WTC11 (cell line): ENCODE results near the gene CTIF. TPM values are rescaled to one million over a fixed set of nuclear protein-coding genes. Genes with fewer than 3 reads are reported as not detected.

ENCODE experiments used
- ATAC-seq: fragments of 200-7000 bp; cut with Tn5 transposase; 2 replicates; pipeline ENCODE4 v1.10.0; 2021; ENCODE audit warnings: mild to moderate bottlenecking, moderate library complexity
- CTCF ChIA-PET: fragments of 300-600 bp; sonication (Branson Sonifier 250); formaldehyde crosslinking; loops from one replicate; lab custom pipeline; 2021; ENCODE audit warnings: antibody characterized with exemption; lab: Charles Lee
- POLR2A ChIA-PET: fragments of 350-600 bp; sonication (Branson Sonifier 250); formaldehyde crosslinking; loops from one replicate; lab custom pipeline; 2021; ENCODE audit warnings: antibody characterized with exemption; lab: Charles Lee
- DNase-seq: peaks from one replicate; pipeline ENCODE4 v3.0.0; 2021; ENCODE audit warnings: low spot score
- H3K27ac Mint-ChIP-seq: 2 replicates; pipeline ENCODE4 v1.8.0; 2021; ENCODE audit warnings: mixed read lengths
- H3K27me3 Mint-ChIP-seq: 2 replicates; pipeline ENCODE4 v1.8.0; 2021; ENCODE audit warnings: low read depth, mild to moderate bottlenecking, moderate library complexity, mixed read lengths
- H3K36me3 Mint-ChIP-seq: 2 replicates; pipeline ENCODE4 v1.8.0; 2021; ENCODE audit warnings: mixed read lengths
- H3K4me1 Mint-ChIP-seq: 2 replicates; pipeline ENCODE4 v1.8.0; 2022; ENCODE audit warnings: mixed read lengths
- H3K4me3 Mint-ChIP-seq: 2 replicates; pipeline ENCODE4 v1.8.0; 2021; ENCODE audit warnings: mild to moderate bottlenecking, moderate library complexity, mixed read lengths
- H3K9me3 Mint-ChIP-seq: 2 replicates; pipeline ENCODE4 v1.8.0; 2021; ENCODE audit warnings: mixed read lengths
- CREB1 ChIP-seq: sonication (generic); formaldehyde crosslinking; IDR thresholded peaks from 2 replicates; pipeline ENCODE4 v1.8.0; 2023; ENCODE audit warnings: mild to moderate bottlenecking, missing genetic modification reagents
- ELF4 ChIP-seq: sonication (generic); formaldehyde crosslinking; IDR thresholded peaks from 2 replicates; pipeline ENCODE4 v1.8.1; 2022; ENCODE audit warnings: low read depth, mild to moderate bottlenecking, moderate library complexity, missing genetic modification reagents
- JAZF1 ChIP-seq: fragments of 250-450 bp; sonication (Bioruptor Pico); IDR thresholded peaks from 2 replicates; pipeline ENCODE4 v1.9.0; 2021; ENCODE audit warnings: moderate library complexity, mild to moderate bottlenecking, inconsistent platforms
- NR2C2 ChIP-seq: sonication (generic); formaldehyde crosslinking; IDR thresholded peaks from 2 replicates; pipeline ENCODE4 v1.8.0; 2022; ENCODE audit warnings: mild to moderate bottlenecking, missing genetic modification reagents
- NR3C1 ChIP-seq: sonication (generic); formaldehyde crosslinking; conservative IDR thresholded peaks from 2 replicates; pipeline ENCODE4 v1.8.1; 2023; ENCODE audit warnings: low read depth, mild to moderate bottlenecking, missing genetic modification reagents
- OVOL2 ChIP-seq: fragments of 250-450 bp; sonication (Bioruptor Pico); IDR thresholded peaks from 2 replicates; pipeline ENCODE4 v1.9.0; 2021; ENCODE audit warnings: mild to moderate bottlenecking, borderline replicate concordance
- SOX15 ChIP-seq: fragments of 250-450 bp; sonication (Bioruptor Pico); IDR thresholded peaks from 2 replicates; pipeline ENCODE4 v1.9.0; 2021; ENCODE audit warnings: mild to moderate bottlenecking
- ZNF138 ChIP-seq: sonication (generic); formaldehyde crosslinking; conservative IDR thresholded peaks from 2 replicates; pipeline ENCODE4 v1.8.1; 2022; ENCODE audit warnings: mild to moderate bottlenecking, moderate library complexity, missing genetic modification reagents
- ZNF219 ChIP-seq: sonication (generic); formaldehyde crosslinking; IDR thresholded peaks from 2 replicates; pipeline ENCODE4 v1.8.0; 2023; ENCODE audit warnings: missing genetic modification reagents, mild to moderate bottlenecking, borderline replicate concordance
- ZNF232 ChIP-seq: sonication (generic); formaldehyde crosslinking; IDR thresholded peaks from 2 replicates; pipeline ENCODE4 v1.8.0; 2022; ENCODE audit warnings: mild to moderate bottlenecking, missing genetic modification reagents
- ZNF423 ChIP-seq: fragments of 250-450 bp; sonication (Bioruptor Pico); IDR thresholded peaks from 2 replicates; pipeline ENCODE4 v2.1.2; 2022; ENCODE audit warnings: mild to moderate bottlenecking, moderate library complexity
- total RNA-seq: library from RNA; stranded (reverse); gene quantifications from 3 replicates; pipeline ENCODE4 v1.2.3, GENCODE V29; 2021
- TF ChIP-seq, protein P1 (sequence below): fragments of 200-600 bp; IDR thresholded peaks from 2 replicates; pipeline ENCODE4 v1.8.0; 2022; ENCODE audit warnings: antibody characterized with exemption
- TF ChIP-seq, protein P2 (sequence below): fragments of 250-450 bp; sonication (Bioruptor Pico); IDR thresholded peaks from 2 replicates; pipeline ENCODE4 v2.1.2; 2022; ENCODE audit warnings: mild to moderate bottlenecking, moderate library complexity
- TF ChIP-seq, protein P3 (sequence below): fragments of 250-450 bp; sonication (Bioruptor Pico); IDR thresholded peaks from 2 replicates; pipeline ENCODE4 v1.9.0; 2021; ENCODE audit warnings: moderate library complexity, mild to moderate bottlenecking, inconsistent platforms, borderline replicate concordance
- TF ChIP-seq, protein P4 (sequence below): sonication (generic); formaldehyde crosslinking; IDR thresholded peaks from 2 replicates; pipeline ENCODE4 v1.8.0; 2022; ENCODE audit warnings: missing genetic modification reagents
- TF ChIP-seq, protein P5 (sequence below): sonication (generic); formaldehyde crosslinking; IDR thresholded peaks from 2 replicates; pipeline ENCODE4 v1.8.1; 2022; ENCODE audit warnings: missing genetic modification reagents, borderline replicate concordance
- TF ChIP-seq, protein P6 (sequence below): sonication (generic); formaldehyde crosslinking; IDR thresholded peaks from 2 replicates; pipeline ENCODE4 v1.8.1; 2022; ENCODE audit warnings: mild to moderate bottlenecking, missing genetic modification reagents, moderate library complexity, borderline replicate concordance
- TF ChIP-seq, protein P7 (sequence below): sonication (generic); formaldehyde crosslinking; IDR thresholded peaks from 2 replicates; pipeline ENCODE4 v1.8.1; 2023; ENCODE audit warnings: mild to moderate bottlenecking, missing genetic modification reagents, borderline replicate concordance

Gene CTIF
- total RNA-seq, 1 experiment from 2014 or later = 28.5 TPM

DNA sequence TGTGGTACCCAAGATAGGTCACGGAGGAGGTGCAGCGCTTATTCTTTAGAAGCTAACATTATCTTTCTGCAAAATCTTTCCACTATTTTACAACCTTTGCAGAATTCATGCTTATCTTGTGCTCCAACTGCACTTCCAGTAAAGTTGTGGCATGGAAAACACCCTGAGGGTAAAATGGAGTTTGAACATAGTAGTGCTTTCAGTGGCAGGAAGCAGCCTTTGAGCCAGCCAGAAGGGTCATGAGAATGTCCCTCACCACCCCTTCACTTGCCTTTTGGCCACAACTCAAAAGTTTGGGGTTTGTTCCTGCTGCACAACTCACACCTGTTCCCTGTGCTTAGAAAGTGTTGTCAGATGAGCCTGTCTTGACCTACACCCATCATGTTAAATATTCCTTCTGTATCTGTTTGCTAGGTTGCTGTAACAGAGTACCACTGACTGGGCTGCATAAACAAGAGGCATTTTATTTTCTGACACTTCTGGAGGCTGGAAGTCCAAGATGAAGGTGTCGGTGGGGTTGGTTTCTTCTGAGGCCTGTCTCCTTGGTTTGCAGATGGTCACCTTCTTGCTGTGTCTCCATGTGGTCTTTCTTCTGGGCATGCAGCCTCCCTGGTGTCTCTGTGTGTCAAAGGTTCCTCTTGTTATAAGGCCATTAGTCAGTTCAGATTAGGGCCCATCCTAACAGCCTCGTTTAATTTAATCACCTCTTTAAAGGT, 217.8 kb downstream of the CTIF start:
- Mint-ChIP-seq H3K9me3 (no peaks in the 10 kb centered on the region; the same call in 1 of the 2 replicates), H3K4me1 (peaks cover 2% of the 10 kb centered on the region; the same call in 1 of the 2 replicates), H3K36me3 (peaks cover 4% of the 10 kb centered on the region), H3K4me3 (no peak overlapping the region), H3K27me3 (no peaks in the 10 kb centered on the region), H3K27ac (0 out of 2 replicates have a peak overlapping the region, but pooled peaks have one; percentile 20)
- POLR2A ChIA-PET = interaction anchor here (0.6 kb wide), 1 partner anchor 217 kb away, joined by 4 read pairs; no protein-coding TSS in a partner anchor
- ATAC-seq (no peak), DNase-seq (no peak)
- TF ChIP-seq ZNF219 (CRISPR knock-in tag) = no peak
- TF ChIP-seq ZNF423 (CRISPR knock-in tag) = no peak
- CTCF ChIA-PET = no interaction called here

DNA sequence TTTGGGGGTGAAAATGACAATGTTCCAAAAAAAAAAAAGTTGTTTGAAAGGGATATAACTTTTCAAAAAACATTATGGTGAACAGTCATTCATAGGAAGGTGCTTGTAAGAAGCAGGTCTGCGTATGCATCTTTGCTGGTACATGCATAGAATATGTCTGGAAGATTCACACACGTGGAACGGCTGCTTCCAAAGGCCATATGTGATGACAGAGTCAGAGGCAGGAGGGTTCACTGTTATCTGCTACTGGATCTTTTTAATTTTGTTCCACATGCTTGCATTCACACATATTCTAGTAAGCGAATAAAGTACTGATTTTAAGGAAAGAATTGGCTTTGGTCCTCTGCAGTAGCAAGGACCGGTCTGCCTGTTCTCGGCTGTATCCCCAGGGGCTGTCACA, 218.5 kb downstream of the CTIF start:
- CTCF ChIA-PET = no interaction called here
- no peaks in the 10 kb centered on the region for H3K27me3 Mint-ChIP-seq
- ATAC-seq = no peak
- TF ChIP-seq NR3C1 (no peak), ZNF232 (CRISPR knock-in tag) (no peak), CREB1 (CRISPR knock-in tag) (no peak), OVOL2 (CRISPR knock-in tag) (no peak), ELF4 (CRISPR knock-in tag) (no peak), NR2C2 (CRISPR knock-in tag) (no peak), ZNF138 (no peak), ZNF423 (CRISPR knock-in tag) (no peak), SOX15 (CRISPR knock-in tag) (no peak), JAZF1 (no peak)
- TF ChIP-seq, protein P1, sequence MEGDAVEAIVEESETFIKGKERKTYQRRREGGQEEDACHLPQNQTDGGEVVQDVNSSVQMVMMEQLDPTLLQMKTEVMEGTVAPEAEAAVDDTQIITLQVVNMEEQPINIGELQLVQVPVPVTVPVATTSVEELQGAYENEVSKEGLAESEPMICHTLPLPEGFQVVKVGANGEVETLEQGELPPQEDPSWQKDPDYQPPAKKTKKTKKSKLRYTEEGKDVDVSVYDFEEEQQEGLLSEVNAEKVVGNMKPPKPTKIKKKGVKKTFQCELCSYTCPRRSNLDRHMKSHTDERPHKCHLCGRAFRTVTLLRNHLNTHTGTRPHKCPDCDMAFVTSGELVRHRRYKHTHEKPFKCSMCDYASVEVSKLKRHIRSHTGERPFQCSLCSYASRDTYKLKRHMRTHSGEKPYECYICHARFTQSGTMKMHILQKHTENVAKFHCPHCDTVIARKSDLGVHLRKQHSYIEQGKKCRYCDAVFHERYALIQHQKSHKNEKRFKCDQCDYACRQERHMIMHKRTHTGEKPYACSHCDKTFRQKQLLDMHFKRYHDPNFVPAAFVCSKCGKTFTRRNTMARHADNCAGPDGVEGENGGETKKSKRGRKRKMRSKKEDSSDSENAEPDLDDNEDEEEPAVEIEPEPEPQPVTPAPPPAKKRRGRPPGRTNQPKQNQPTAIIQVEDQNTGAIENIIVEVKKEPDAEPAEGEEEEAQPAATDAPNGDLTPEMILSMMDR = no peak
- TF ChIP-seq, protein P2, sequence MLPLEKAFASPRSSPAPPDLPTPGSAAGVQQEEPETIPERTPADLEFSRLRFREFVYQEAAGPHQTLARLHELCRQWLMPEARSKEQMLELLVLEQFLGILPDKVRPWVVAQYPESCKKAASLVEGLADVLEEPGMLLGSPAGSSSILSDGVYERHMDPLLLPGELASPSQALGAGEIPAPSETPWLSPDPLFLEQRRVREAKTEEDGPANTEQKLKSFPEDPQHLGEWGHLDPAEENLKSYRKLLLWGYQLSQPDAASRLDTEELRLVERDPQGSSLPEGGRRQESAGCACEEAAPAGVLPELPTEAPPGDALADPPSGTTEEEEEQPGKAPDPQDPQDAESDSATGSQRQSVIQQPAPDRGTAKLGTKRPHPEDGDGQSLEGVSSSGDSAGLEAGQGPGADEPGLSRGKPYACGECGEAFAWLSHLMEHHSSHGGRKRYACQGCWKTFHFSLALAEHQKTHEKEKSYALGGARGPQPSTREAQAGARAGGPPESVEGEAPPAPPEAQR (CRISPR knock-in tag) = no peak
- TF ChIP-seq, protein P3, sequence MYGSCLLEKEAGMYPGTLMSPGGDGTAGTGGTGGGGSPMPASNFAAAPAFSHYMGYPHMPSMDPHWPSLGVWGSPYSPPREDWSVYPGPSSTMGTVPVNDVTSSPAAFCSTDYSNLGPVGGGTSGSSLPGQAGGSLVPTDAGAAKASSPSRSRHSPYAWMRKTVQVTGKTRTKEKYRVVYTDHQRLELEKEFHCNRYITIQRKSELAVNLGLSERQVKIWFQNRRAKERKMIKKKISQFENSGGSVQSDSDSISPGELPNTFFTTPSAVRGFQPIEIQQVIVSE (CRISPR knock-in tag) = no peak
- TF ChIP-seq, protein P4, sequence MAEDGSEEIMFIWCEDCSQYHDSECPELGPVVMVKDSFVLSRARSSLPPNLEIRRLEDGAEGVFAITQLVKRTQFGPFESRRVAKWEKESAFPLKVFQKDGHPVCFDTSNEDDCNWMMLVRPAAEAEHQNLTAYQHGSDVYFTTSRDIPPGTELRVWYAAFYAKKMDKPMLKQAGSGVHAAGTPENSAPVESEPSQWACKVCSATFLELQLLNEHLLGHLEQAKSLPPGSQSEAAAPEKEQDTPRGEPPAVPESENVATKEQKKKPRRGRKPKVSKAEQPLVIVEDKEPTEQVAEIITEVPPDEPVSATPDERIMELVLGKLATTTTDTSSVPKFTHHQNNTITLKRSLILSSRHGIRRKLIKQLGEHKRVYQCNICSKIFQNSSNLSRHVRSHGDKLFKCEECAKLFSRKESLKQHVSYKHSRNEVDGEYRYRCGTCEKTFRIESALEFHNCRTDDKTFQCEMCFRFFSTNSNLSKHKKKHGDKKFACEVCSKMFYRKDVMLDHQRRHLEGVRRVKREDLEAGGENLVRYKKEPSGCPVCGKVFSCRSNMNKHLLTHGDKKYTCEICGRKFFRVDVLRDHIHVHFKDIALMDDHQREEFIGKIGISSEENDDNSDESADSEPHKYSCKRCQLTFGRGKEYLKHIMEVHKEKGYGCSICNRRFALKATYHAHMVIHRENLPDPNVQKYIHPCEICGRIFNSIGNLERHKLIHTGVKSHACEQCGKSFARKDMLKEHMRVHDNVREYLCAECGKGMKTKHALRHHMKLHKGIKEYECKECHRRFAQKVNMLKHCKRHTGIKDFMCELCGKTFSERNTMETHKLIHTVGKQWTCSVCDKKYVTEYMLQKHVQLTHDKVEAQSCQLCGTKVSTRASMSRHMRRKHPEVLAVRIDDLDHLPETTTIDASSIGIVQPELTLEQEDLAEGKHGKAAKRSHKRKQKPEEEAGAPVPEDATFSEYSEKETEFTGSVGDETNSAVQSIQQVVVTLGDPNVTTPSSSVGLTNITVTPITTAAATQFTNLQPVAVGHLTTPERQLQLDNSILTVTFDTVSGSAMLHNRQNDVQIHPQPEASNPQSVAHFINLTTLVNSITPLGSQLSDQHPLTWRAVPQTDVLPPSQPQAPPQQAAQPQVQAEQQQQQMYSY (CRISPR knock-in tag) = no peak
- TF ChIP-seq, protein P5, sequence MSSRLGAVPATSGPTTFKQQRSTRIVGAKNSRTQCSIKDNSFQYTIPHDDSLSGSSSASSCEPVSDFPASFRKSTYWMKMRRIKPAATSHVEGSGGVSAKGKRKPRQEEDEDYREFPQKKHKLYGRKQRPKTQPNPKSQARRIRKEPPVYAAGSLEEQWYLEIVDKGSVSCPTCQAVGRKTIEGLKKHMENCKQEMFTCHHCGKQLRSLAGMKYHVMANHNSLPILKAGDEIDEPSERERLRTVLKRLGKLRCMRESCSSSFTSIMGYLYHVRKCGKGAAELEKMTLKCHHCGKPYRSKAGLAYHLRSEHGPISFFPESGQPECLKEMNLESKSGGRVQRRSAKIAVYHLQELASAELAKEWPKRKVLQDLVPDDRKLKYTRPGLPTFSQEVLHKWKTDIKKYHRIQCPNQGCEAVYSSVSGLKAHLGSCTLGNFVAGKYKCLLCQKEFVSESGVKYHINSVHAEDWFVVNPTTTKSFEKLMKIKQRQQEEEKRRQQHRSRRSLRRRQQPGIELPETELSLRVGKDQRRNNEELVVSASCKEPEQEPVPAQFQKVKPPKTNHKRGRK (CRISPR knock-in tag) = no peak
- TF ChIP-seq, protein P6, sequence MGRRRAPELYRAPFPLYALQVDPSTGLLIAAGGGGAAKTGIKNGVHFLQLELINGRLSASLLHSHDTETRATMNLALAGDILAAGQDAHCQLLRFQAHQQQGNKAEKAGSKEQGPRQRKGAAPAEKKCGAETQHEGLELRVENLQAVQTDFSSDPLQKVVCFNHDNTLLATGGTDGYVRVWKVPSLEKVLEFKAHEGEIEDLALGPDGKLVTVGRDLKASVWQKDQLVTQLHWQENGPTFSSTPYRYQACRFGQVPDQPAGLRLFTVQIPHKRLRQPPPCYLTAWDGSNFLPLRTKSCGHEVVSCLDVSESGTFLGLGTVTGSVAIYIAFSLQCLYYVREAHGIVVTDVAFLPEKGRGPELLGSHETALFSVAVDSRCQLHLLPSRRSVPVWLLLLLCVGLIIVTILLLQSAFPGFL = no peak
- TF ChIP-seq, protein P7, sequence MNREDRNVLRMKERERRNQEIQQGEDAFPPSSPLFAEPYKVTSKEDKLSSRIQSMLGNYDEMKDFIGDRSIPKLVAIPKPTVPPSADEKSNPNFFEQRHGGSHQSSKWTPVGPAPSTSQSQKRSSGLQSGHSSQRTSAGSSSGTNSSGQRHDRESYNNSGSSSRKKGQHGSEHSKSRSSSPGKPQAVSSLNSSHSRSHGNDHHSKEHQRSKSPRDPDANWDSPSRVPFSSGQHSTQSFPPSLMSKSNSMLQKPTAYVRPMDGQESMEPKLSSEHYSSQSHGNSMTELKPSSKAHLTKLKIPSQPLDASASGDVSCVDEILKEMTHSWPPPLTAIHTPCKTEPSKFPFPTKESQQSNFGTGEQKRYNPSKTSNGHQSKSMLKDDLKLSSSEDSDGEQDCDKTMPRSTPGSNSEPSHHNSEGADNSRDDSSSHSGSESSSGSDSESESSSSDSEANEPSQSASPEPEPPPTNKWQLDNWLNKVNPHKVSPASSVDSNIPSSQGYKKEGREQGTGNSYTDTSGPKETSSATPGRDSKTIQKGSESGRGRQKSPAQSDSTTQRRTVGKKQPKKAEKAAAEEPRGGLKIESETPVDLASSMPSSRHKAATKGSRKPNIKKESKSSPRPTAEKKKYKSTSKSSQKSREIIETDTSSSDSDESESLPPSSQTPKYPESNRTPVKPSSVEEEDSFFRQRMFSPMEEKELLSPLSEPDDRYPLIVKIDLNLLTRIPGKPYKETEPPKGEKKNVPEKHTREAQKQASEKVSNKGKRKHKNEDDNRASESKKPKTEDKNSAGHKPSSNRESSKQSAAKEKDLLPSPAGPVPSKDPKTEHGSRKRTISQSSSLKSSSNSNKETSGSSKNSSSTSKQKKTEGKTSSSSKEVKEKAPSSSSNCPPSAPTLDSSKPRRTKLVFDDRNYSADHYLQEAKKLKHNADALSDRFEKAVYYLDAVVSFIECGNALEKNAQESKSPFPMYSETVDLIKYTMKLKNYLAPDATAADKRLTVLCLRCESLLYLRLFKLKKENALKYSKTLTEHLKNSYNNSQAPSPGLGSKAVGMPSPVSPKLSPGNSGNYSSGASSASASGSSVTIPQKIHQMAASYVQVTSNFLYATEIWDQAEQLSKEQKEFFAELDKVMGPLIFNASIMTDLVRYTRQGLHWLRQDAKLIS = no peak

More for the DNA sequence above, 218.5 kb downstream of the CTIF start:
- H3K4me1 Mint-ChIP-seq = peaks cover 2% of the 10 kb centered on the region; the same call in 1 of the 2 replicates
- H3K9me3 Mint-ChIP-seq = peaks cover 4% of the 10 kb centered on the region; the same call in 1 of the 2 replicates
- POLR2A ChIA-PET = no interaction called here
- H3K27ac Mint-ChIP-seq = no peak overlapping the region; the same call in 1 of the 2 replicates
- no peak overlapping the region for H3K4me3 Mint-ChIP-seq
- no peak for DNase-seq
- H3K36me3 Mint-ChIP-seq = peaks cover 9% of the 10 kb centered on the region
